Measurements from ENCODE around the gene RASSF10.

Gene RASSF10

DNA sequence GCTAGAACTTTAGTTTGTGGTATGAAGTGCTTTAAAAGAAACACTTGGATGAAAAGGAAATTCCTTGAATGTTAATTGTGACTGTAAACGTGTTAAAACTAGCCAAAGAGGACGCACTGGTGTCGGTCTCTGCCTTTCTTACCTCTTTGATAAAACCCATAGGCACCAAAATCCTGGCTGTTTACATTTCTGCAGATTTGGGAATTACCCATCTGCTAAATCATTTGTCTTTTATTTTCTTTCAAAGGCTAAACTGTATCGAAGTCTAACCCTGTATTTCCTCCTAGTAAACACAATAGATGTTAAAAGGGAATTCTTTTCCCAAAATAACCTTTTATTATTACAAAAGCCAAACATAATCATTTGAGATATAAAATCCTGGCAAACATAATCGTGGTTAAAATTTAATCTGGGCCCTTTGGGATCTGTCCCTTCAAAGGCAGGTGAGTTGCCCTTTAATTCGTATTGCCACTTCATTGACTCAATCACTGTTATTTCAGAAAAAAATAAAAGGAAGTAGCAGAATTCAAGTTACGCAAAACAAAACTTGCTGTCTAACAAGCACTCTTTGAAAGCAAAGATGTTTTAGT, 2.4 kb downstream of the RASSF10 start:
- intact Hi-C loops (cut with DNase I), result no loop called here
- DNase-seq, result no peak

DNA sequence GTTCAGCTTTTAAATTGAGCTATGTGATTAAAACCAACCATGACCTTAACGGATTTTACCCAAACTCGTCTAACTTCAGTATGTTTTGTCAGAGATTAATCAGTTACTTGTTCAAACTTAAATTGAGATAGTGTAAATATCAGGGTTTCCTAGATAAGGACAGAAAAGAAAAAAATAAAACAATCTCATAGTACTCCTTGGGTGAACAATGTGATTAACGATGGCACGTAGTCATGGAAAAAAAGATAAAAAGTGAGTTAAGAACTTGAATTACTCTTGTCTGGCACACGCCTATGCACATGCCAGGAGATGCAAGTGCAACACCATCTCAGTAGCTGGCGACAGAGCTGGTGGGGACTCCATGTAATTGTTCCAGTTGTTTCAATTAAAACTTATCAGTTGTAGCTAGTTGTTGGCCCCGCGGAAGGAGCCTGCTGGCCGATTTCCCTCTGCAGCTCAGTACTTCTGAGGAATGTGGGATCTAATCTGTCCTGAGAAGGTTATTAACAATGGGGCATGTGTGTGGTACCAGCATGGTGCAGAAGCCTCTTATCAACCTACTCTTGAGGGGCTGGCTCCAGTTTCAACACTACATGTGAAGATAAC, 3.0 kb downstream of the RASSF10 start:
- no peak for DNase-seq

DNA sequence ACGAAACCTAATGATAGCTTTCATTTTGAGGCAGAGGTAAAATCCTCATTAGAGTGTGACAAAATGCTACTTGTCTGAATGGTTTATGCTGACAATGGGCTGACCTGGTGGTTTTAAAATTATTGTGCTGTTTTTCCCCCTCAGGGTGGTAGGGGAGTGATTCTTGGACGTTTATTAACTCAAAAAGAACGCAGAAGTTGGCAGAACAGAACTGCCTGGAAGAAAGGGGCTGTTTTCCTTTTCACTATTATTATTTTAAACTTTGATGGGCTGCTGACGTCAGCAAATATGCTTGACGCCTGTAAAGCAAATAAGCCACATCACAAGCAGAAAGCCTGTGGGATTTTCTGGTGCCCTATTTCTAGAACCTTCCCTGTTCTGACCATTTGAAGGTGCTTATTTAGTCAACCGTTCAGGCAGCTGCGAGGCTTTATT, 4.0 kb downstream of the RASSF10 start:
- intact Hi-C loops (cut with DNase I), result no loop called here
- DNase-seq, result no peak

More for the DNA sequence above, 3.0 kb downstream of the RASSF10 start:
- intact Hi-C loops (cut with DNase I), result no loop called here

DNA sequence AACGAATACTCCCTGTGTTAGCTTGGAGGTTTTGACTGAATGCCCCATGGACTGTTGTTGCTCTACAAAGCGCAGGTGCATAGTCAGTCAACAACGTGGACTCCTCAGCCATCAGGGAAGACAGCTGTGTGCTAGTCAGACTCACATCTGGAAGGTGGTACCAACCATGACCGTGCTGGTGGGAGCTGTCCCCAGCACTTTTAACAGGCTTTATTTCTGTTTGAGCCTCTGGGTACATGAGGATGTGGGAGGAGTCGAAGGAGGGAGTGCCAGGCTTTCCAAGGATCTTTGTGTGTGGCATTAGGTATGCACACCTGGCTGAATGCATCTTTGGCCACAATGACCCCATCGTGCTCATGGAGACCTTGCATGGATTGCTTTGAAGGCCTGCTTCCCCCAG, 6.6 kb downstream of the RASSF10 start:
- no peak for DNase-seq

DNA sequence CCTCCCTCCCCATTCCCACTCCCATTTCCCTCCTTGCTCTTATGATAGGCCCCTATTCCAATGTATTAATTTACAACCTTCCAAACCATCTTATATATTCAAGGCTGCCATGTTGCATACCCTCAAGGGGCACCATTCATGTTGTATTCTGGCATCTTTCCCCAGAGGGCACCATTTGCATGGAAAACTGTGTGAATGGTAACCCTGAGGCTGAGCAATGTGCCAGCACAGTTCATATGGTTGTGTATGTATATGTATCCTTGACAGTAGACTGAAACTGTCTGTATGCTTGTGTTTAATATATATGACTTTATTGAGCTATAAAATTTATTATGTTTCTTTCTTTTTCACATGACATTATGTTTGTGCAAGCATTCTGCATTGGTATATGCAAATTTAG, 7.3 kb downstream of the RASSF10 start:
- DNase-seq, result no peak
- intact Hi-C loops (cut with DNase I), result no loop called here

More for the DNA sequence above, 6.6 kb downstream of the RASSF10 start:
- intact Hi-C loops (cut with DNase I), result no loop called here

DNA sequence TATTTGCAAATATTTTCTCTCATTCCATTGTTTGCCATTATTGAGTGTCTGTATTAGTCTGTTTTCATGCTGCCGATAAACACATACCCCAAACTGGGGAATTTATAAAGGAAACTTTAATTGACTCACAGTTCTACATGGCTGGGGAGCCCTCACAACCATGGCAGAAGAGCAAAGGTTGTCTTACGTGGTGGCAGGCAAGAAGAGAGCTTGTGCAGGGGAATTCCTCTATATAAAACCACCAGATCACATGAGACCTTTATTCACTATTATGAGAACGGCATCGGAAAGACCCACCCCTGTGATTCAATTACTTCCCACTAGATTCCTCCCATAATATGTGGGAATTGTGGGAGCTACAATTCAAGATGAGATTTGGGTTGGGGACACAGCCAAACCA, 10.2 kb downstream of the RASSF10 start:
- no peak for DNase-seq
- intact Hi-C loops (cut with DNase I), result no loop called here

DNA sequence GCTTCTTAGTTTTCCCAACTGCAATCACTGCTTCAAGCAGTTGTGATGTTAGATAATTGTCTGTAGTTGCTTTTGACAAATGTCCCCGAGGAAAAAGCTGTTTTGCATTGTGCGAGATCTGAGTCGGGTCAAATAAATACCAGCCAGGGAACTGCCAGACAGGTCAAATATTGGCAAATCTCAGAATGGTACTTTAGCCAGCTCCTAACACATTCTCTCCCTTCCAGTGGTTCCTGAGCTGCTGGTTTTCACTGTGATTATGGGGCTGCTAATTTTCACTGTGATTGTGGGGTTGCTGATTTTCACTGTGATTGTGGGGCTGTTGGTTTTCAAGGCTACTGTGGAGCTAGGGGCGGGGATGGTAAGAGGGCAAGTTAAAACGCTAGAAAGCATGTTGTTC, 14.3 kb downstream of the RASSF10 start:
- DNase-seq, result no peak
- intact Hi-C loops (cut with DNase I), result no loop called here

DNA sequence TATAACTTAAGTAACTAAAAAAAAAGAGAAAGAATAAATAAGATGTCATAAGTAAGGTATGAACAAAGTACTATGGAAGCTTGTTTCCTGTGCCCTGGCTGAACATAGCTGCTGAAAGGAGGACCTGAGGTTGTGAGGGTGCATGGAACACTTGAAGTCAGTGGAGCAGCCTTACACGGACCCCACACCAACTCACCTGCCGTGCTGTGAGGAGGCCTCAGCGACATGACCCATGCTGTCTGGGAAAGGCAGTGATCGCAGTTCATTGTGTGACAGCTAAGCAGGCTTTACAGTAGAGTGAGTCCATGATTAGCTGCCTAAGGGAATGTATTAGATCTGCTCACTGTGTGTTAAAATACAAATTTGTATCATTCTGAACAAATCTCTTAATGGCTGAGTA, 17.6 kb downstream of the RASSF10 start:
- intact Hi-C loops (cut with DNase I), result no loop called here
- DNase-seq, result no peak

DNA sequence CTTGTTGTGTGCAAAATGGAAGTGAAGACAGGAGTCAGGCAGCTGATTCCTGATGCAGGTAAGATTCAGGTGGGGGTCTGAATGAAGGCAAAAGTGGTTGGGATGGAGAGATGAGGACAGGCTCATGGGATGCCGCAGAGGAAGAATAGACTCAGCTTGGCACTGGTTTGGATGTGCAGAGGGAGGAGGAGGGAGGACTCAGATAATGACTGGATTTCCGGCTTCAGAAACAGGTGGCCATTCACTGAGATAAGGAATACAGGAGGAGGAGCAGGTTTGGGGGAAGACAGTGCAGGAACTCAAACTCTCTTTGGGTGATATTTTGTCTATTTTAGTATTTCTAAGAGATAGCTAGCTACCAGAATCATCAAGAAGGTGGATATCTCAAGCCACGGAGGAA, 19.2 kb downstream of the RASSF10 start:
- no peak for DNase-seq
- intact Hi-C loops (cut with DNase I), result no loop called here

DNA sequence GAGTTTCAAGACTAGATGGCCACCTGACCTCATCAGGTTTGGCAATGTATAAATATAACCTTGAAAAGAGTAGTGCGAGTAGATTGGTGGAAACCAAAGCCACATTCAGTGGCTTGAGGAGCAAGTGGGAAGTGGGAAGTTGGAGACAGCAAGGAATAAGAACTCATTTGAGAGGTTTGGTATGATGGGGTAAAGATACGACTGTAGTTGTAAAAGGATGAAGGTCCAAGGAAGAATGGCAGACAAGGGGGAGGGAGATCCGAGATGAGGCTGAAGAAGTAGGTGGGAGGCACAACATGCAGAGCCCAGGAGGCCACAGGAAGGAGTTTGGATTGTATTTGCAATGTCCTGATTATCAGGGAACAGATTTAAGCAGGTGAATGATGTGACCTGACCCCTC, 20.8 kb downstream of the RASSF10 start:
- no peak for DNase-seq
- intact Hi-C loops (cut with DNase I), result no loop called here

DNA sequence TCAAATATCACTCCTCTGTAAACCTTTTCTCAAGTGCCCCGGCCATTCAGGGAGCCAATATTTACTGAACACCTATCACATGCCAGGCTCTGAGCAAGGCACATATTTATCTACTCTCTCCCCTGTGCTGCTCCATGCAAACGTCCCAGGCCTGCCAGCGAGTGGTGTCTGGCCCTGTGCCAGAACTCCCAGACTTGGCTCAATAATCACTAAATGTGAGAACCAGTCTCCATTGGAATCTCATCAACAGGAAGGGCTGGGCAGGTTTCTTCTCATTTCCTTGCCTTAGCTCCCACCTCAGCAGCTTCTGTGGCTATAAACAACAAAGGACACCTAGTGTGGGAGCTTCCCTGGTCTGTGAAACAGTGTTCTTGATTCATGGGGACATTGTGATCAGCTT, 21.7 kb downstream of the RASSF10 start:
- DNase-seq, result no peak
- intact Hi-C loops (cut with DNase I), result no loop called here

DNA sequence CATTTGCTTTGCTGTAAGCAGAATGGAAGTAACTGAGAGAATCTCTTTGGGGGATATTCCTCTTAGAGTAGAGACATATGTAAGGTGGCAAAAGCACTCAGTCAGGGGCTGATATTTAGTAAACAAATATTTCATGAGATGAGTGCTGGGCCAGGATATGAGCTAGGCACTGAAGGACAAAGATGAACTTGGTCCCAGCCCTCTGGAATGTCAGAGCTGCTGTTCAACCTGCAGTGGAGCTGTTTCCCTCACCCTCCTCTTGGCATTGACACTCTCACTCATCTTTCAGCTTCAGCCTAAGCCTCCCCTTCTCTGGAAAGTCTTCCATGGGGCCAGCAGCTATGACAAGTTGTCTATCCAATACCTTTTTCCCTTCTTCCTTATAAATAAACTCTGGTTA, 22.2 kb downstream of the RASSF10 start:
- no peak for DNase-seq
- intact Hi-C loops (cut with DNase I), result no loop called here

DNA sequence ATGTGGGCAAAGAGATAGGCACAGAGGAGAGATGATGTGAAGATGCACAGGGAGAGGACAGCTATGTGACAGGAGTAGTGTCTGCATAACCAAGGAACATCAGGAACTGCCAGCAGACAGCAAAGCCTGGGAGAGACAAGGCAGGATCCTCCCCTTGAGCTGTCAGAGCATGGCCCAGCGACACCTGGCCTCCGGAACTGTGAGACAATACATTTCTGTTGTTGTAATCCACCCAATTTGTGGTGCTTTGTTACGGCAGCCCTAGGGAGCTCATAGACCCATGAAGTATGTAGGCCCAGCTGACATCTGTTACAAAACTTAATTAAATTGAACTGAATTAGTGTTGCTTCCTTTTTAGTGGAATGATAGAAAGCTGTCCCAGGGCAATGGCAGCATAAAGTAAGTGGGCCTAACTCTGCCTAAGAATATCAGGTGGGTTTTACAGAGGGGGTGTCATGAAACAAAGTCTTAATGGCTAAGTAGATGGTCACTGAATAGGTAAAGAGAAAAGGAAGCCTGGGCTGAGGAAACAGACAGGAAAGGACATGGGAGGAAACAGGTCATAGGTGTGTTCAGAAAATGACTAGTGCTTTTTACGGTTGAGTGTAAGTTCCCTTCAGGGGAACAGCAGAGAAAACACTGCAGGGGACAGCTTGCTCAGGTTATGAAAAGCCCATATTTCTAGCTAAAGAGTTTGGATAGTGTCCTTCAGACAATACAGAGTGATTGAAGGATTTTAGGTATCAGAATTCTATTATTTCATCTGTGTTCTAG, 24.8 kb downstream of the RASSF10 start:
- DNase-seq, result no peak
- intact Hi-C loops (cut with DNase I), result no loop called here

DNA sequence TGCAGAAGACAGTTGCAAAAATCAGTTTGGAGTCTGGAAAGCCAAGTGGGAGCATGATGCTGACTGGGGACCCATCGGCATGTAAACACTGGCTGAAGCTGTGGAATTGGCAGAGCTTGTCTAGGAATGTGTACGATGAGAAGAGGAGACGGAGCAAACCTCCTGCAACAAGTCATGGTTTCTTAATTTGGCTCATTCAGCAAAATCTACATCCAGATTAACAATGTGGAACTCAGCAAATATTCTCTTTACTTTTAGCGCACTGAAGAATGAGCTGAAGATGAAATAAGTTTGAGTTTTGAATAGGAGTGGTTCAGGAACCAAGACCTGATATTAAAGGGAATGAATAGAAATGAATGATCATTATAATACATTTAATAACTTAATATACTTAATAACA, 26.6 kb downstream of the RASSF10 start:
- DNase-seq, result no peak

DNA sequence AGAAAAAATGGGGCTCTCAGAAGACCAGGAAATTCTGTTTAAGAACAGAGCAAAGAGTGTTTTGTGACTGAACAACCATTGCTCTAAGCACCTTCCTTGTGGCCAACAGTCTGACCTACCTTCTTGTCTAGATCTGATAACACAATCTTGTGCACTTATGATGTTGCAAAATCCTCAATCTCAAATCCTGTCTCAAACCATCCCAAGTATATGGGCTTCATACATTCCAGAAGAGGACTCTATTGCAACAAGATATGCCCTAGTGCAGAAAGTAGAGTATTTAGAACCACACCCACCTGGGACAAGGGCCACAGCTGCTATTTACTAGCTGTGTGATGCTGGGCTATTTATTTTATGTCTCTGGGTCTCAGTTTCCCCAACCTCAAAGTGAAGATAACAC, 27.1 kb downstream of the RASSF10 start:
- no peak for DNase-seq
- intact Hi-C loops (cut with DNase I), result no loop called here

More for the DNA sequence above, 26.6 kb downstream of the RASSF10 start:
- intact Hi-C loops (cut with DNase I), result no loop called here

DNA sequence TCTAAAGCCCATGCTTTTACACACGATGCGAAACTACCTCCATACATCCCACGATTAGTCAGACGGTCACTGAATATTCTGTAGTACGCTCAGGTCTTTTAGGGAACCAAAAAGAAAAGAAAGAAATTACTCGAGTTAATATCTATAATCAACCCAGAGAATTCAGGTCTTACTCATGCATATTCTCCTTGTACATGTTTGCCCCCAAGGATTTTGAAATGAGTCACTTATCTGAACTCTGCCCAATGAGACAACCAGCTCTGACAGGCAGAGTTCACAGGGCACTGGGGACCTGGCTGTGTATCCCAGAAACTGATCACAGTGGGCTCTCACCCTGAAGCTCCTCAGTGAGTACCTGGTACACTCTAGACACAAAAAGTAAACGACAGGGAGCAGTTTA, 29.2 kb downstream of the RASSF10 start:
- no peak for DNase-seq
- intact Hi-C loops (cut with DNase I), result no loop called here

DNA sequence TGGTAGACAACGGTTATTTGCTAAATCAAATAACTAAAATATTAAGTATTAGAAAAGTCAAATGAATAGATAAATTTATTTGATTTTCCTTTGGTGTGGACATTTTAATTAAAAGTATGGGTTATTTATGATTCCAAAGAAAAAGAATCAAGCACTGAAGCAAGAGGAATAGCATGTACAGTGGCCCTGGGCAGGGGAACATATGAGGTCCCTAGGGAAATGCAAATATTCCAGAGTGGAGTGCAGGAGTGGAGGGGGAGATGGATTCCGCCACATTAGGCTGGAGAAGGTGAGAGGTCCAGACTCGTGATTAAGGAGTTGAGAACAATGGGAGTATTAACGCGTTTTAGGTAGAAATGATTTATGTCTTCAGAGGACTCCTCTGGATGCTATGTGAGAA, 30.0 kb downstream of the RASSF10 start:
- DNase-seq, result no peak
- intact Hi-C loops (cut with DNase I), result no loop called here

DNA sequence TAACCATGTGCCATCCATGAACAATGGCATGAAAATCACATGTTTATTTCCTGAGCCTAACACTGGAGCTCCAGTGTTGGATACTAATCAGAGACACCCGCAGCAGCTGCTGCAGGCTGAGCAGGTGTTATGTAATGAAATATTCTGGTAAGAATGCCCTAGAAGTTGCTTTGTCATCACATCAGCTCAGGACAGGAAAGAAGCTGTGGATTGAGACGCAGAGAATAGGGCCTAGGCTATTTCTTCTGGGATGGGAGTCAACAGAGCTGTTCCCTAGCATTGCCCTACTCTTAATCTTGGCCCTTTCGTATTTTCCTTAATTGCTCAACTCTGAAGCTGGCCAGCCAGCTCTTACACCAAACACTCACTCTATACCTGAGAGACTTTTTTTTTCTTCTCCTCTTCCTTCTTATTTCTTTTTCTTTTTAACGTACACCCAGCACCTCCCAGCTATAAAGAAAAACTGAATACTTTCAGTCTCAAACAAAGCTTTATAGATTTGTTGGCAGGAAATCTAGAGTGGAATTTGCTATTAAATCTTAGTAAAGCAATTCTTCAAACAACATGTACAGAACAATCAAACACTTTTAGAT, 31.9 kb downstream of the RASSF10 start:
- DNase-seq, result peak in 2 of 42 donors; percentile 11 to 15
- intact Hi-C loops (cut with DNase I), result no loop called here

DNA sequence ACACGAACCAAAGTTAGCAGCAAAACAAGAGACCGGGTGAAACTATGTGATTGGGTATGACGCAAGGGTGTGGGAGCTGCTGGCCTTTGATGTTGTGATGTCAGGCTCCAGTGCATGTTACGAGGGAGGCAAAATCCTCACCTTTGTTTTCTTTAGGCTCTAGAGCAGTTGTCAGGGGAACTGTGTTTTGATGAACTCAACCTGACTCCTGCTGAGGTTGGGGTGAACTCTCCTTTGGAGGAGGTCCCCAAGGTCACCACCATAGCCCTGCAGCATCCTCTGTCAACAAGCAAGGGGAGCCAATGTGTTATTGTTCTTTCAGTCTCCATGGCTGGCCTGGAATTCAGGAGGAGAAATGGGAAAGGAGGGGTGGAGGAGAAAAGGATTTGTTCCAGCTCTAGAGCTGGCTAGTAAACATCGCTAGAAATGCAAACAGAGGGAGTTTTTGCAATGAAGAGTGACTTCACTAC, 33.8 kb downstream of the RASSF10 start:
- intact Hi-C loops (cut with DNase I), result no loop called here
- no peak for DNase-seq

DNA sequence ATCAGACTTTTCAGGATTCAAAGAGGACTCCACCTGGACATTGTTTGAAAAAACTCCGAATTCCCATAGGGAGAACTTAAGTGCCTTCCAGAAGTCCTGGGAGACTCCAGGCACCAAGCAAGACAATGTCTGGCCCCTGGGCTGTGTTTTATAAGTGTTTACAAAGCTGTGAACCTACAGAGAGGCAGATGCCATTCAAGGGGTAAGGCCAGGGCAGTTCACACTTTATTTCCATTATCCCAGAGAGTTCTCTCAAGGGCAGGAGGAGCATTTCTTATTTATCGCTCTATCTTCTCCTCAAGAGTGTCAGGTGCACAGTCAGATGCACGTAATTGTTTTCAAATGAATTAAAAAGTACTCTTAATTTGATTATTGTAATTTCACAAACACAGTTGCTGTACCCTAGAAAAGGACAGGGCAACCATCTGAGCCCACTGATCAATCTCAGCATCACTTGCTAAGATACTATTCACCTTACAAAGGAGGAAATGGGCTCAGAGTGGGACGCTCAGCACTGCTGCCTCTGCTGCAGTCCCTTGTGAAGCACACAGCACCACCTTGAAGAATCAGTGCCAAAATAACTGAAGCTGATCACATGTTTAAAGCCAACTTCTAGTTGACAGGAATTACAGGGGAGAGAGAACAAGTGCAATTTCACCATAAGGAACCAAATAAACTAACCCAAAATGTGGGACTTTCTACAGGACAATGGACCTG, 35.0 kb downstream of the RASSF10 start:
- no peak for DNase-seq
- intact Hi-C loops (cut with DNase I), result no loop called here

Measured in head of caudate nucleus (tissue), 42 donors.